ENCODE results near the gene ALPP. TPM values are rescaled to one million over a fixed set of nuclear protein-coding genes. Genes with fewer than 3 reads are reported as not detected.
"Not testable (repeated sequence)": the region's sequence is repeated elsewhere in the genome, so short reads cannot be mapped to it uniquely, and the experiment has no call there.

The ALPP gene
- total RNA-seq, result 6.0 TPM
- long read RNA-seq, transcript ALPP-201 (11 exons, 2,971 nt), result major isoform, 6 of 9 reads
- long read RNA-seq, partial matches to known transcripts, result 3 of 9 reads
- long read RNA-seq, other reads (novel, unspliced or antisense), result 0 of 9 reads

- not testable (repeated sequence) for DNase-seq, H3K36me3 ChIP-seq, H3K4me1 ChIP-seq
These were observed at the start of gene ALPP for GRCh38 chr2:232378735-232379151. ALPP (plus strand) TSS chr2:232378751; CDS start chr2:232378803, 52 bp downstream.

DNA sequence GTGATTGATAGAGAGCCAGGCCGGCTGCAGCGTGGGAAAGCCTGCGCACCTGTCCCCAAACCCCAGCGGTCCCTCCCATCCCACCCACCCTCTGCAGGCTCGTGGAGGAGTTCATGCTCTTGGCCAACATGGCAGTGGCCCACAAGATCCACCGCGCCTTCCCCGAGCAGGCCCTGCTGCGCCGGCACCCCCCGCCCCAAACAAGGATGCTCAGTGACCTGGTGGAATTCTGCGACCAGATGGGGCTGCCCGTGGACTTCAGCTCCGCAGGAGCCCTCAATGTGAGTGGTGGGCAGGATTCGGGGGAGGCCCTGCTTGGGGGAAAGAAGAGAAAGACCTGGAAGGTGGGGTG is 48.9 kb upstream of the ALPP start:
- no peak for ATAC-seq
- intact Hi-C loops (cut with DNase I), result no loop called here
- no peaks in the 10 kb centered on the region for H3K4me1 ChIP-seq
- H3K4me3 ChIP-seq, result no peak overlapping the region
- peaks cover 3% of the 10 kb centered on the region for H3K36me3 ChIP-seq
- H3K27me3 ChIP-seq (ENCODE audit: low read depth), result no peaks in the 10 kb centered on the region
- TF ChIP-seq, protein P1, sequence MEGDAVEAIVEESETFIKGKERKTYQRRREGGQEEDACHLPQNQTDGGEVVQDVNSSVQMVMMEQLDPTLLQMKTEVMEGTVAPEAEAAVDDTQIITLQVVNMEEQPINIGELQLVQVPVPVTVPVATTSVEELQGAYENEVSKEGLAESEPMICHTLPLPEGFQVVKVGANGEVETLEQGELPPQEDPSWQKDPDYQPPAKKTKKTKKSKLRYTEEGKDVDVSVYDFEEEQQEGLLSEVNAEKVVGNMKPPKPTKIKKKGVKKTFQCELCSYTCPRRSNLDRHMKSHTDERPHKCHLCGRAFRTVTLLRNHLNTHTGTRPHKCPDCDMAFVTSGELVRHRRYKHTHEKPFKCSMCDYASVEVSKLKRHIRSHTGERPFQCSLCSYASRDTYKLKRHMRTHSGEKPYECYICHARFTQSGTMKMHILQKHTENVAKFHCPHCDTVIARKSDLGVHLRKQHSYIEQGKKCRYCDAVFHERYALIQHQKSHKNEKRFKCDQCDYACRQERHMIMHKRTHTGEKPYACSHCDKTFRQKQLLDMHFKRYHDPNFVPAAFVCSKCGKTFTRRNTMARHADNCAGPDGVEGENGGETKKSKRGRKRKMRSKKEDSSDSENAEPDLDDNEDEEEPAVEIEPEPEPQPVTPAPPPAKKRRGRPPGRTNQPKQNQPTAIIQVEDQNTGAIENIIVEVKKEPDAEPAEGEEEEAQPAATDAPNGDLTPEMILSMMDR (IDR thresholded peaks at IDR 0.05), result no peak
- no peak overlapping the region for H3K27ac ChIP-seq
- H3K9me3 ChIP-seq, result no peaks in the 10 kb centered on the region
- DNase-seq, result peak; percentile 25

More at GRCh38 chr2:232378735-232379151, at the start of gene ALPP:
- H3K9me3 ChIP-seq; intact Hi-C loops (cut with DNase I); H3K27ac ChIP-seq; ATAC-seq; H3K4me3 ChIP-seq: not testable (repeated sequence)
- H3K27me3 ChIP-seq (ENCODE audit: low read depth), result peaks cover 11% of the 10 kb centered on the region

- Histone ChIP-seq H3K4me1 (no peaks in the 10 kb centered on the region), H3K27me3 (ENCODE audit: low read depth) (no peaks in the 10 kb centered on the region), H3K9me3 (no peaks in the 10 kb centered on the region), H3K4me3 (no peak overlapping the region), H3K27ac (no peak overlapping the region), H3K36me3 (peaks cover 3% of the 10 kb centered on the region)
- intact Hi-C loops (cut with DNase I), result no loop called here
- peak; percentile 43 for DNase-seq
- TF ChIP-seq, protein P1 (IDR thresholded peaks at IDR 0.05), result no peak
- no peak for ATAC-seq
These were observed 48.2 kb upstream of the ALPP start for GRCh38 chr2:232330068-232330999.

DNA sequence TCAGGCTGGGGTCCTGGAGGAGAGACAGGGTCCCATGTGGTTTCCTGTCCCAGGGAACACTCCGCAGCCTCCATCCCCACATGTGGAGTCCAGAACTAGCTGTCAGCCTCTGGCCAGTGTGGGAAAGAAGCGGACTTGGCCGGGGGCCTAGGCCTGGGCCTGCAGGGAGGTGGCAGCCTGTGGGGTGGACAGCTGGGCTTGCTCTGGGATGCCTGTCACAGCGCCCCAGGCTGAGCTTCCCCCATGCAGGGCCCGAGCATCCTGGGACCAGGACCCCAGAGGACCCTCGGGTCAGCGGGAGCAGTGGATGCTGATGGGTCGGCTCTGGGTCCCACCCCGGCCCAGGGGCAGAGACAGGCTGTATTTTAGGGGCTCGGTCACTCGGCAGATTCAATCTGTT is 47.5 kb upstream of the ALPP start:
- H3K27me3 ChIP-seq (ENCODE audit: low read depth); intact Hi-C loops (cut with DNase I); H3K36me3 ChIP-seq; H3K9me3 ChIP-seq; H3K4me1 ChIP-seq; H3K4me3 ChIP-seq; H3K27ac ChIP-seq: not testable (repeated sequence)
- ATAC-seq (peak in 1 of 2 donors; percentile 9), DNase-seq (peak; percentile 55)

GRCh38 chr2:232331641-232332040 is 46.9 kb upstream of the ALPP start:
- intact Hi-C loops (cut with DNase I); H3K27me3 ChIP-seq (ENCODE audit: low read depth); H3K4me3 ChIP-seq; H3K27ac ChIP-seq; H3K9me3 ChIP-seq; H3K36me3 ChIP-seq; ATAC-seq; H3K4me1 ChIP-seq: not testable (repeated sequence)
- peak; percentile 21 for DNase-seq

DNA sequence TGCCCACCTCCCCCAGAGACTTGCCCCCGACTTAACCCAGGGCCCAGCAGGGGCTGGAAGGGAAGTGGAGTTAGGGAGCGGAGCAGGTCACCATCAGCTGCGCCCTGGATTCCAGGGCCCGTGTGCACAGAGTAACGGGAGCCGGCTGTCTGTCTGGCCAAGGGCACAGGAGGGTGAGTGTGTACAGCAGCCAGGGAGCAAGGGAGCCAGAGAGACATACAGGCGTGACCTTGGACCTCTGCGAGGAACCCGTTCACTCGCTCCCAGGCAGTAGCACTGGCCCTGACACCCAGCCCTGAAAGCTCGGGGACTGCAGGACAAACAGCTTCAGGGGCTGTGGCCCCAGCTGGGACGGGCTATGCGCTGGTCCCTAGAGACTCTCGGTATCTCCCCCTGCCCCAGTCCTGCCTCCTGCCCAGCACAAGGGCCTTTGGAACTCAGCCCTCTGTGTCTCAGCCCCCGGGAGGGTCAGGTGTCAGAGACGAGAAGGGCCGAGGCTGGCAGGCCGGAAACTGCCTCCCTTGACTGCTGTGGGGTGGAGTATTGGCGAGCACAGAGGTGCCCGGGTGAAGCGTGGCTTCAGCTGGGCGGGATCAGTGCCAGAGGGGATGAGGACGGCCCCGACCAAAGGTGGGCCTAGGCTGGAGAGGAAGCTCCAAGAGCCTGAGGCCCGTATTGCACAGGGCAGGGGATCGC is 46.2 kb upstream of the ALPP start:
- intact Hi-C loops (cut with DNase I); H3K9me3 ChIP-seq; H3K4me3 ChIP-seq; H3K36me3 ChIP-seq; H3K27ac ChIP-seq; ATAC-seq; H3K4me1 ChIP-seq; H3K27me3 ChIP-seq (ENCODE audit: low read depth): not testable (repeated sequence)
- peak; percentile 31 for DNase-seq

GRCh38 chr2:232332940-232333259 is 45.7 kb upstream of the ALPP start:
- intact Hi-C loops (cut with DNase I), result no loop called here
- Histone ChIP-seq H3K27ac (no peak overlapping the region), H3K4me1 (no peaks in the 10 kb centered on the region), H3K36me3 (peaks cover 3% of the 10 kb centered on the region), H3K27me3 (ENCODE audit: low read depth) (no peaks in the 10 kb centered on the region), H3K9me3 (no peaks in the 10 kb centered on the region), H3K4me3 (no peak overlapping the region)
- DNase-seq (no peak), ATAC-seq (no peak)
- TF ChIP-seq, protein P1 (IDR thresholded peaks at IDR 0.05), result no peak
